Breast epithelium (tissue), 3 donors: Measurements from ENCODE around the gene DPM2.

Experiments used
- CTCF ChIP-seq, 3 donors: fragments of 450-650 bp; IDR thresholded peaks; one replicate each; pipeline ENCODE4 v1.5.1; 2016 to 2017; ENCODE audit warnings: antibody characterized with exemption in 3 of 3, mild to moderate bottlenecking in 3 of 3, moderate library complexity in 3 of 3
- POLR2A ChIP-seq: fragments of 450-650 bp; IDR thresholded peaks from one replicate; pipeline ENCODE4 v1.6.1; 2016; ENCODE audit warnings: antibody characterized with exemption, mild to moderate bottlenecking, moderate library complexity

- TF ChIP-seq CTCF (IDR thresholded peaks at IDR 0.05) (no peak), POLR2A (no peak)
Measured at GRCh38 chr9:127974001-127974768, 36.5 kb upstream of the DPM2 start.
